ENCODE data around the gene CCL21. TPM values are rescaled to one million over a fixed set of nuclear protein-coding genes. Genes with fewer than 3 reads are reported as not detected.
A peak's percentile ranks its signal among the peaks of the same experiment; 100 is the strongest.

Gene CCL21
- total and polyA plus RNA-seq, 2 of the 4 experiments (the other 2 are of a cell fraction): not detected

- ATAC-seq (ENCODE audit: low read depth) (no peak; the same call in 1 of the 2 replicates), DNase-seq (no peak)
- no peak overlapping the region for H3K27ac ChIP-seq (ENCODE audit: insufficient read depth, low read length)
- POLR2A ChIA-PET (ENCODE audit: unreplicated experiment): no interaction called here
- H3K4me1 ChIP-seq (ENCODE audit: control insufficient read depth, insufficient read depth, low read length): no peaks in the 10 kb centered on the region
- H3K4me3 ChIP-seq (ENCODE audit: insufficient read depth, low read depth, low read length): no peak overlapping the region
- no peak overlapping the region for H2AK5ac ChIP-seq (ENCODE audit: low read depth, low read length)
- H3K27me3 ChIP-seq (ENCODE audit: control insufficient read depth, insufficient read depth, low read length): no peaks in the 10 kb centered on the region
- H3K9me3 ChIP-seq (ENCODE audit: control insufficient read depth, insufficient read depth, low read length): no peaks in the 10 kb centered on the region
- intact Hi-C loops (cut with micrococcal nuclease) (loop anchor here (1.0 kb wide), 1 partner anchor 26 kb away; no protein-coding TSS in a partner anchor), dilution Hi-C loops (cut with HindIII; ENCODE audit: low sequenced_read_pairs, unreplicated experiment) (no loop called here), in situ Hi-C loops (cut with MboI; ENCODE audit: low sequenced_read_pairs) (no loop called here)
- no peak overlapping the region for H3K56ac ChIP-seq (ENCODE audit: extremely low read depth, insufficient read depth, low read length)
- BruUV-seq (replicated peaks): no TSS peak
- H3K14ac ChIP-seq (replicated peaks; ENCODE audit: low read depth, low read length): no peak overlapping the region
- H4K91ac ChIP-seq (ENCODE audit: insufficient read depth, low read depth, low read length): no peak overlapping the region
- H2BK5ac ChIP-seq (ENCODE audit: low read depth, low read length, poor library complexity, severe bottlenecking): no peak overlapping the region
- 100% methylated on average over 1 of the region's 2 CpGs; no CpG with 5 or more reads in 1 of the 2 experiments for whole genome bisulfite sequencing, 2 experiments (ENCODE audit: extremely low coverage in 2 of 2, insufficient read length in 1 of 2)
- H3K9me1 ChIP-seq (ENCODE audit: insufficient read depth, low read length): no peaks in the 10 kb centered on the region
- no peak overlapping the region for H3K18ac ChIP-seq (ENCODE audit: low read depth, low read length)
- TF ChIP-seq RAD21 (IDR thresholded peaks at IDR 0.05; ENCODE audit: low read length) (no peak), USF2 (IDR thresholded peaks at IDR 0.05; ENCODE audit: low read depth, low read length) (no peak), MAFK (IDR thresholded peaks at IDR 0.05; ENCODE audit: low read depth, low read length) (no peak), CEBPB (IDR thresholded peaks at IDR 0.05; ENCODE audit: low read depth, low read length) (peak; percentile 1; the same call in 1 of the 2 replicates), CTCF (conservative IDR thresholded peaks at IDR 0.05; ENCODE audit: low read depth, low read length) (no peak), RCOR1 (IDR thresholded peaks at IDR 0.05; ENCODE audit: insufficient replicate concordance, low read length) (no peak)
- no peak overlapping the region for H3K4me2 ChIP-seq (ENCODE audit: low read depth, low read length)
- no peak overlapping the region for H4K8ac ChIP-seq (ENCODE audit: low read depth in 2 of 2, low read length in 2 of 2)
- H2AFZ ChIP-seq (replicated peaks; ENCODE audit: low read length, poor library complexity): no peak overlapping the region
- no peak overlapping the region for H3K9ac ChIP-seq (ENCODE audit: low read depth, low read length)
- H2BK15ac ChIP-seq (ENCODE audit: low read depth, low read length): no peak overlapping the region
- H3K23ac ChIP-seq (ENCODE audit: low read depth, low read length): no peak overlapping the region
- H2BK20ac ChIP-seq (ENCODE audit: low read depth, low read length): no peak overlapping the region
- H3K36me3 ChIP-seq (ENCODE audit: control insufficient read depth, insufficient read depth, low read length): peaks cover 2% of the 10 kb centered on the region
- peaks cover 15 to 17% of the 10 kb centered on the region in 2 experiments for H3K79me1 ChIP-seq (ENCODE audit: low read depth in 1 of 2, low read length in 2 of 2)
- H3K4ac ChIP-seq (ENCODE audit: low read depth, low read length): no peak overlapping the region
- no peak overlapping the region for H2AK9ac ChIP-seq (replicated peaks; ENCODE audit: low read depth, low read length, poor library complexity)
- CTCF ChIA-PET: interaction anchor here (3.3 kb wide), 1 partner anchor 27 kb away, joined by 16 read pairs; no protein-coding TSS in a partner anchor
- H4K5ac ChIP-seq (ENCODE audit: low read depth, low read length): no peak overlapping the region
- no peak overlapping the region for H2BK120ac ChIP-seq (ENCODE audit: low read depth, low read length)
- no peaks in the 10 kb centered on the region for H4K20me1 ChIP-seq (ENCODE audit: insufficient read depth, low read length)
Measured at GRCh38 chr9:34675869-34676268, 34.1 kb downstream of the CCL21 start.

All from IMR-90 (cell line).